Adrenal gland (tissue), 12 donors: Measurements from ENCODE around the gene DIP2C. TPM values are rescaled to one million over a fixed set of nuclear protein-coding genes. Genes with fewer than 3 reads are reported as not detected.

Experiments
- DNase-seq, 7 donors: peaks; one replicate each; pipeline ENCODE4 v3.0.0-alpha.2; 2019 to 2020
- H3K27ac ChIP-seq, 5 donors: fragments of 200-600 bp; sonication (generic) in 4 of 5; 1 replicate in 3 of 5; 2 replicates in 2 of 5; pipeline versions ENCODE4 v1.5.1 to v1.8.0; 2016 to 2020; ENCODE audit warnings: mild to moderate bottlenecking in 1 of 5
- H3K27me3 ChIP-seq: fragments of 200-600 bp; 2 replicates; pipeline ENCODE4 v1.8.0; 2021
- H3K36me3 ChIP-seq, 2 donors: fragments of 200-600 bp; replicated peaks in 1 of 2; 1 replicate in 1 of 2; 2 replicates in 1 of 2; pipeline versions ENCODE4 v1.5.1 to v1.8.0; 2018 to 2022
- H3K4me1 ChIP-seq, 2 donors: fragments of 200-600 bp; replicated peaks in 1 of 2; 1 replicate in 1 of 2; 2 replicates in 1 of 2; pipeline versions ENCODE4 v1.5.1 to v1.8.0; 2018 to 2021
- H3K4me3 ChIP-seq, 4 donors: fragments of 200-600 bp; sonication (generic) in 3 of 4; one replicate each; pipeline ENCODE4 v1.5.1; 2016 to 2018
- H3K9me3 ChIP-seq, 3 donors: fragments of 200-600 bp; sonication (generic) in 1 of 3; replicated peaks in 1 of 3; 1 replicate in 2 of 3; 2 replicates in 1 of 3; pipeline versions ENCODE4 v1.5.1 to v1.8.0; 2016 to 2021
- POLR2A ChIP-seq, 2 donors: fragments of 450-650 bp; IDR thresholded peaks; one replicate each; pipeline ENCODE4 v1.6.1; 2017; ENCODE audit warnings: antibody characterized with exemption in 2 of 2, mild to moderate bottlenecking in 2 of 2, moderate library complexity in 1 of 2
- WGBS, 4 donors: extraction: QIAGEN DNeasy Blood & Tissue Kit in 2 of 4; methylation state at CpG; one replicate each; pipeline versions ENCODE4 v1.1.5 to v1.1.7; 2013 to 2017; 5-methylcytosine and 5-hydroxymethylcytosine counted together
- intact Hi-C, 2 donors: fragments of 100-400 bp; cut with DNase I; formaldehyde crosslinking; loops; one replicate each; pipeline versions ENCODE4 v1.14.1 to v1.15.0; 2022 to 2023
- polyA plus RNA-seq, 3 donors: library from polyadenylated mRNA; stranded (reverse); fragments of 200-250 nt in 2 of 3; fragments of 350-450 nt in 1 of 3; fragmentation: Illumina TruSeq in 1 of 3; extraction: RNeasy Lipid Tissue Mini Kit (QIAGEN cat#74804) in 1 of 3; gene quantifications; one replicate each; pipeline ENCODE4 v1.2.3, GENCODE V29; 2013 to 2014
- total RNA-seq, 9 donors: library from RNA; depleted of rRNA in 4 of 9; stranded (reverse); fragments of >200 nt in 4 of 9; fragments of 120-200 nt in 1 of 9; fragmentation: NEBNext Ultra II Directional in 1 of 9; extraction: Animal tissue kit (Norgen Biotek cat#: 25700) in 1 of 9; gene quantifications; one replicate each; pipeline versions ENCODE4 v1.1.0 to v1.2.4, GENCODE V29; 2013 to 2023
- TF ChIP-seq, protein P1 (sequence below), 6 experiments: fragments of 450-650 bp in 4 of 6; fragments of 200-600 bp in 2 of 6; sonication (generic) in 1 of 6; IDR thresholded peaks; 1 replicate in 5 of 6; 2 replicates in 1 of 6; pipeline versions ENCODE4 v1.5.1 to v1.8.0; 2016 to 2021; ENCODE audit warnings: antibody characterized with exemption in 6 of 6, mild to moderate bottlenecking in 2 of 6, moderate library complexity in 1 of 6
- donor health status: healthy with polysubstance abuse.
- donor health status: Bipolar disorder and iron deficiency.
- donor health status: DM: yes; HTN: yes; CAD: no.
- donor health status: DM: no; HTN: no; CAD: no.
- donor health status: DM: no; HTN: no; CAD: no.
- donor health status: DM: yes; HTN: yes; CAD: no.

DIP2C gene
- total and polyA plus RNA-seq, 12 donors: 4.8 to 23.9 (median 19.7) TPM

DNA sequence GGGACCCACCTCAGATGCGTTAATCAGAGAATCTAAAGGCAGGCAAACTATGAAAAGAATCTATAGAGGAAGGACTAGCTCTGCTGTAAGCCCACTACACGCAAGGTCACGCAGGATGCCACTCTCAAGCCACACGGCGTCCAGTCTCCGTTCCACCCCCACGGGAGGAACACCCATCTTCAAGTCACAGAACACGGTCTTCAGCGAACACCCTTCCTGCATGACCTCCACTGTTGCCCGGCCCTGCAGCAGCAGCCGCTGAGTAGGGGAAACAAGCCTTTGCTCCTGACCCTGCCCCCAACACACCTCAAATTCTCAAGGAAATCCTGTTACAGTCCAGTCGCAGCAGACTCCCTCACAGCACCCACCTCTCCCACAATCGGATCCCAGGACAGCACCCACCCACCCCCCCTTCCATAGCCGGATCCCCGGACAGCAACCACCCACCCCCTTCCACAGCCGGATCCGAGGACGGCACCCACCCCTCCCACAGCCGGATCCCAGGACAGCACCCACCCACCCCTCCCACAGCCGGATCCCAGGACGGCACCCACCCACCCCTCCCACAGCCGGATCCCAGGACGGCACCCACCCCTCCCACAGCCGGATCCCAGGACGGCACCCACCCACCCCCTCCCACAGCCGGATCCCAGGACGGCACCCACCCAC lies 133.7 kb downstream of the DIP2C start:
- DNase-seq: peak in 2 of 7 donors; percentile 8 to 35
- Histone ChIP-seq H3K9me3 (no peaks in the 10 kb centered on the region), H3K27me3 (no peaks in the 10 kb centered on the region), H3K4me3 (no peak overlapping the region), H3K36me3 (no peaks in the 10 kb centered on the region), H3K4me1 (no peaks in the 10 kb centered on the region), H3K27ac (no peak overlapping the region)
- 73 to 94% (median 80%) methylated on average over 15 to 27 of the region's 27 CpGs for WGBS, 4 donors
- TF ChIP-seq, protein P1, sequence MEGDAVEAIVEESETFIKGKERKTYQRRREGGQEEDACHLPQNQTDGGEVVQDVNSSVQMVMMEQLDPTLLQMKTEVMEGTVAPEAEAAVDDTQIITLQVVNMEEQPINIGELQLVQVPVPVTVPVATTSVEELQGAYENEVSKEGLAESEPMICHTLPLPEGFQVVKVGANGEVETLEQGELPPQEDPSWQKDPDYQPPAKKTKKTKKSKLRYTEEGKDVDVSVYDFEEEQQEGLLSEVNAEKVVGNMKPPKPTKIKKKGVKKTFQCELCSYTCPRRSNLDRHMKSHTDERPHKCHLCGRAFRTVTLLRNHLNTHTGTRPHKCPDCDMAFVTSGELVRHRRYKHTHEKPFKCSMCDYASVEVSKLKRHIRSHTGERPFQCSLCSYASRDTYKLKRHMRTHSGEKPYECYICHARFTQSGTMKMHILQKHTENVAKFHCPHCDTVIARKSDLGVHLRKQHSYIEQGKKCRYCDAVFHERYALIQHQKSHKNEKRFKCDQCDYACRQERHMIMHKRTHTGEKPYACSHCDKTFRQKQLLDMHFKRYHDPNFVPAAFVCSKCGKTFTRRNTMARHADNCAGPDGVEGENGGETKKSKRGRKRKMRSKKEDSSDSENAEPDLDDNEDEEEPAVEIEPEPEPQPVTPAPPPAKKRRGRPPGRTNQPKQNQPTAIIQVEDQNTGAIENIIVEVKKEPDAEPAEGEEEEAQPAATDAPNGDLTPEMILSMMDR (IDR thresholded peaks at IDR 0.05): no peak
- no peak for TF ChIP-seq POLR2A (IDR thresholded peaks at IDR 0.05)
- intact Hi-C loops: no loop called here

DNA sequence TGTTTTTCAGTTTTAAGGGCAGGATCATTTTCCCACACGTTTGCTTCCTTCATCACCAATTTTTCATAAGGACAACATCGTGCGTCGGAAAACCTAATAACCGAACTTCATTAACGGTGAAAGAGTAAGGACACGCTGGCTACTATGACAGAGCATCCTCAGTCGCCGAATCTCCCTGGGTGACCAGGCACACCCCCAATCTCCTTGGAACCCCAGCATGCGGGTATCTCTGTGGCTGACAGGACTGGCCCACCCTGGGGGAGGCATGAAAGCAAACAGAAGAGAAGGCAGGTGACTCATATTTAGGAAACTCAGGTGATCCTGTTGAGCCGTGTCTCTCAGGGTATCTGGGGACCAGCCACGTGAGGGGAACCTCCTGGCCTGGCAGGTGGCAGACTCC lies 134.2 kb downstream of the DIP2C start:
- Histone ChIP-seq H3K36me3 (no peaks in the 10 kb centered on the region), H3K9me3 (no peaks in the 10 kb centered on the region), H3K27ac (no peak overlapping the region), H3K27me3 (no peaks in the 10 kb centered on the region), H3K4me1 (no peaks in the 10 kb centered on the region), H3K4me3 (no peak overlapping the region)
- 92 to 95% (median 94%) methylated on average over 12 of the region's 12 CpGs for WGBS, 4 donors
- intact Hi-C loops: no loop called here
- DNase-seq: peak in 1 of 7 donors; percentile 28
- TF ChIP-seq, protein P1 (IDR thresholded peaks at IDR 0.05): no peak
- no peak for TF ChIP-seq POLR2A (IDR thresholded peaks at IDR 0.05)

DNA sequence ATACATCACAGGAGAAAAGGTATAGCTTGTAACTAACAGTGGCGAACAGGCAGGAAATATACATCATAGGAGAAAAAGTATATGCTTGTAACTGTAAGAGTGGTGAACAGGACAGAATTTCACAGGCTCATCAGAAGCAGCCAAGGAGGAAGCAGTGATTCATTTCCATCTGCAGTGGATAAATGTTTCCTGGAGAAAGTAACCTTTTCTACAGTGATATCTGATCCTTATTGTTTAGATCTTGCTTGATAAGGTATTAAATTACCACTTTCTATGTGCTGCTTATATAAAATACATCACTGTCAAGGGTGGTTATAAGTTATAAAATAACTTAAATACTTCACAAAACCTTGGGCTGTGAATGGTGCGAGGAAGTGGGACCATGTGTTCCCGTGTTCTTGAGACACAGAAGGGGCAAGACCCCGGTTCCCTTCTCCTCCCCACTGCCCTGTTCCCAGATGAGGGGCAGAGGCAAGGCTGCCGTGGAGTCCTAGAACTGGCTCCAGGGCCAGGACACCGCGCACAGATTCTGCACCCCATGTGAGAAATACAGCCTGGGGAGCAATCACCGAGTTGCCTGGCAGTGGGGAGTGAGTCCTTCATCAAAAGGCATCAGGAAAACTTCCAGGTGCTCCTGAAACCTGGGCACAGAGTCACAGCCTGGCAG lies 135.2 kb downstream of the DIP2C start:
- peak in 2 of 7 donors; percentile 8 to 42 for DNase-seq
- no peak overlapping the region for H3K4me3 ChIP-seq
- no peaks in the 10 kb centered on the region for H3K36me3 ChIP-seq
- H3K27me3 ChIP-seq: no peaks in the 10 kb centered on the region
- 85 to 96% (median 89%) methylated on average over 7 to 8 of the region's 8 CpGs for WGBS, 4 donors
- no peaks in the 10 kb centered on the region for H3K4me1 ChIP-seq
- TF ChIP-seq, protein P1 (IDR thresholded peaks at IDR 0.05): no peak
- no peak for TF ChIP-seq POLR2A (IDR thresholded peaks at IDR 0.05)
- no peaks in the 10 kb centered on the region for H3K9me3 ChIP-seq
- intact Hi-C loops: no loop called here
- H3K27ac ChIP-seq: no peak overlapping the region

DNA sequence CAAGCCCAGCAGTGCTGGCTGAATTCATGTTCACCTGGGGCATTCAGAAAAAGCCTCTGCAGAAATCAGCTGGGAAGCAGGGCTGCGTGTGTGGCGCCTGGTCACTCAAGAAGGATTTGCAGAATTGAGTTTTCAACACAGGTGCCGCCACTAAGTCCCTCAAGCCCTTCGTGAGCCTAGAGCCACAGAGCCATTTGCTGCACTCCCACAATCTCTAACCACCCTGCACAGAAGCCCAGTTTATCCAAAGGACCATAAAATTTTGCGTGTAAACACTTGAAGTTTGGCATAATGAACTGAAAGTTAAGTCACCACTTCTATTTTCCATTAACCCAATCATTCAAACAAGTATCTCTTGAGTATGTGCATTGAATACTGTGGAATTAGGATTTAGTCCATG lies 136.2 kb downstream of the DIP2C start:
- Histone ChIP-seq H3K27ac (no peak overlapping the region), H3K27me3 (no peaks in the 10 kb centered on the region), H3K36me3 (no peaks in the 10 kb centered on the region), H3K9me3 (no peaks in the 10 kb centered on the region), H3K4me3 (no peak overlapping the region), H3K4me1 (no peaks in the 10 kb centered on the region)
- TF ChIP-seq, protein P1 (IDR thresholded peaks at IDR 0.05): no peak
- no peak for TF ChIP-seq POLR2A (IDR thresholded peaks at IDR 0.05)
- DNase-seq: peak in 1 of 7 donors; percentile 8
- intact Hi-C loops: no loop called here
- 90 to 96% (median 95%) methylated on average over 5 of the region's 5 CpGs for WGBS, 4 donors
